GM18520 (cell line): ENCODE measurements around the gene BCAP31.
"Not testable (repeated sequence)": the region's sequence is repeated elsewhere in the genome, so short reads cannot be mapped to it uniquely, and the experiment has no call there.

Experiments used
- ATAC-seq: cut with Tn5 transposase; IDR thresholded peaks from one replicate; pipeline ENCODE4 v1.9.1; 2021; ENCODE audit not compliant: unreplicated experiment

Gene BCAP31

GRCh38 chrX:153763298-153763932 lies 39.2 kb upstream of the BCAP31 start:
- no peak for ATAC-seq

- no peak for ATAC-seq
These were observed 38.5 kb upstream of the BCAP31 start for GRCh38 chrX:153762626-153763173.

GRCh38 chrX:153761863-153762262 lies 37.7 kb upstream of the BCAP31 start:
- ATAC-seq, result no peak

- no peak for ATAC-seq
These were observed 30.9 kb upstream of the BCAP31 start for GRCh38 chrX:153755136-153755535.

GRCh38 chrX:153750127-153750774 lies 26.1 kb upstream of the BCAP31 start:
- ATAC-seq, result no peak

GRCh38 chrX:153749017-153749416 lies 24.8 kb upstream of the BCAP31 start:
- ATAC-seq, result not testable (repeated sequence)

GRCh38 chrX:153746991-153747390 lies 22.8 kb upstream of the BCAP31 start:
- ATAC-seq, result not testable (repeated sequence)

- ATAC-seq, result no peak
These were observed 22.2 kb upstream of the BCAP31 start for GRCh38 chrX:153746359-153746758.

GRCh38 chrX:153745067-153745433 lies 20.9 kb upstream of the BCAP31 start:
- ATAC-seq, result not testable (repeated sequence)

GRCh38 chrX:153744210-153745066 lies 20.3 kb upstream of the BCAP31 start:
- ATAC-seq, result no peak

GRCh38 chrX:153743468-153744209 lies 19.5 kb upstream of the BCAP31 start:
- not testable (repeated sequence) for ATAC-seq

- not testable (repeated sequence) for ATAC-seq
These were observed 18.7 kb upstream of the BCAP31 start for GRCh38 chrX:153742796-153743467.

GRCh38 chrX:153742111-153742510 lies 17.9 kb upstream of the BCAP31 start:
- not testable (repeated sequence) for ATAC-seq

- ATAC-seq, result no peak
These were observed 17.3 kb upstream of the BCAP31 start for GRCh38 chrX:153741446-153741845.

- ATAC-seq, result no peak
These were observed 16.5 kb upstream of the BCAP31 start for GRCh38 chrX:153740631-153741222.

- ATAC-seq, result no peak
These were observed 15.7 kb upstream of the BCAP31 start for GRCh38 chrX:153739754-153740486.

- ATAC-seq, result no peak
These were observed 13.9 kb upstream of the BCAP31 start for GRCh38 chrX:153738056-153738605.

GRCh38 chrX:153736871-153737441 lies 12.8 kb upstream of the BCAP31 start:
- ATAC-seq, result no peak
